ENCODE data around the gene DHX16. TPM values are rescaled to one million over a fixed set of nuclear protein-coding genes. Genes with fewer than 3 reads are reported as not detected.

Gene DHX16
- total and polyA plus RNA-seq, 9 of the 15 experiments (the other 6 are each of a cell fraction or from before 2014, with no cell fraction given): 14.6 to 66.1 (median 47.5) TPM

DNA sequence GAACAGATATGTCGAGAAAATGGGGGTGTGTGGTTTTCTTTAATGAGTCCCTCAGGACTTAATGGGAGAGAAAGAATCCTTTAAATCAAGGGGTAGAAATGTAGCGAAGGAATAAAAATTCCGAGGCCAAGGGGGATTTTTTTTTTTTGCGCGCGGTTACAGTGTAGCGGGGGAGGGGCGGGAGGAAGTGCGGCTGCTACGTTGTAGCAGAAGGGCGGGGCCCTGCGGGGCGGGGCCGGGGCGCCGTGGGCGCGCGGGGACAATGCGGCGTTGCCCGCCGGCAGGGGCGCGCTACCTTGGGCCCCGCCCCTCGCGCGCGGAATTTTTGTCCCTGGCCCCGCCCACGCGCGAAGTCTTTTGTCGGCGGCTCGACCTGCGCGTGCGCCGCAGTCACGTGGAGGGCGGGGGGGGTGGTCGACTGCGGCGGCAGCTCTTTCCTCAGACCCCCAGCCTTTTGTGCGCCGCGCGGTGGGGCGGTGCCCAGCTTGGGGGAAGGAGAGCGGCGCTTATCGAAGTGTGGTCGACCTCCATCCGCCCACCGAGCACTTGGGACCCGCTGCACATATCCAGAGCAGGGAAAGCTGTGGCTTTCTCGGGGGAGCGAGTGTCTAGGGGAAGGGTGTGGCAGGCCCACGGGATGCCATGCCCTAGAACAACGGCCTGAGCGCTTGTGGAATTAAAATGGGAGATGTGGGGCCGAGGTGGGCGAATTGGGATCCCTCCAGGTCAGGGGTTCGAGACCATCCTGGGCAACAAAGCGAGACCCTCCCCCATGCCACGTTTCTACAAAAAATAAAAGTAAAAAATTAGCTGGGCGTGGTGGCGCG, 48.6 kb upstream of the DHX16 start (continued):
- TF ChIP-seq, protein P1, sequence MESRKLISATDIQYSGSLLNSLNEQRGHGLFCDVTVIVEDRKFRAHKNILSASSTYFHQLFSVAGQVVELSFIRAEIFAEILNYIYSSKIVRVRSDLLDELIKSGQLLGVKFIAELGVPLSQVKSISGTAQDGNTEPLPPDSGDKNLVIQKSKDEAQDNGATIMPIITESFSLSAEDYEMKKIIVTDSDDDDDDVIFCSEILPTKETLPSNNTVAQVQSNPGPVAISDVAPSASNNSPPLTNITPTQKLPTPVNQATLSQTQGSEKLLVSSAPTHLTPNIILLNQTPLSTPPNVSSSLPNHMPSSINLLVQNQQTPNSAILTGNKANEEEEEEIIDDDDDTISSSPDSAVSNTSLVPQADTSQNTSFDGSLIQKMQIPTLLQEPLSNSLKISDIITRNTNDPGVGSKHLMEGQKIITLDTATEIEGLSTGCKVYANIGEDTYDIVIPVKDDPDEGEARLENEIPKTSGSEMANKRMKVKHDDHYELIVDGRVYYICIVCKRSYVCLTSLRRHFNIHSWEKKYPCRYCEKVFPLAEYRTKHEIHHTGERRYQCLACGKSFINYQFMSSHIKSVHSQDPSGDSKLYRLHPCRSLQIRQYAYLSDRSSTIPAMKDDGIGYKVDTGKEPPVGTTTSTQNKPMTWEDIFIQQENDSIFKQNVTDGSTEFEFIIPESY (CRISPR knock-in tag; IDR thresholded peaks at IDR 0.05): no peak
- TF ChIP-seq SRSF1 (IDR thresholded peaks at IDR 0.05; ENCODE audit: low read depth, low read length) (no peak), NRF1 (conservative IDR thresholded peaks at IDR 0.05 in 1 of 2, IDR thresholded peaks at IDR 0.05 in 1 of 2) (peak; percentile 95), SPI1 (IDR thresholded peaks at IDR 0.05; ENCODE audit: borderline replicate concordance, low read depth, low read length) (peak; percentile 90), POLR2AphosphoS2 (IDR thresholded peaks at IDR 0.05; ENCODE audit: low read length) (peak; percentile 96), MTF1 (CRISPR knock-in tag; IDR thresholded peaks at IDR 0.05; ENCODE audit: borderline replicate concordance) (no peak), CBFA2T3 (IDR thresholded peaks at IDR 0.05) (no peak), ZNF12 (CRISPR knock-in tag; IDR thresholded peaks at IDR 0.05) (no peak), TAF9B (IDR thresholded peaks at IDR 0.05; ENCODE audit: partially characterized antibody) (no peak), RHOXF2B (CRISPR knock-in tag; conservative IDR thresholded peaks at IDR 0.05) (0 out of 2 replicates have a peak, but pooled peaks have one; percentile 65), SAP30 (IDR thresholded peaks at IDR 0.05; ENCODE audit: borderline replicate concordance, insufficient read depth, low read depth, low read length, poor library complexity, severe bottlenecking) (peak; percentile 94), ZNF143 (CRISPR knock-in tag; IDR thresholded peaks at IDR 0.05) (peak; percentile 13; the same call in 1 of the 2 replicates), TCF7 (IDR thresholded peaks at IDR 0.05; ENCODE audit: borderline replicate concordance) (peak; percentile 19; the same call in 1 of the 2 replicates), ZNF644 (tag; IDR thresholded peaks at IDR 0.05; ENCODE audit: low read depth) (no peak), RNF2 (IDR thresholded peaks at IDR 0.05) (no peak; the same call in 1 of the 2 replicates)
- TF ChIP-seq, protein P2, sequence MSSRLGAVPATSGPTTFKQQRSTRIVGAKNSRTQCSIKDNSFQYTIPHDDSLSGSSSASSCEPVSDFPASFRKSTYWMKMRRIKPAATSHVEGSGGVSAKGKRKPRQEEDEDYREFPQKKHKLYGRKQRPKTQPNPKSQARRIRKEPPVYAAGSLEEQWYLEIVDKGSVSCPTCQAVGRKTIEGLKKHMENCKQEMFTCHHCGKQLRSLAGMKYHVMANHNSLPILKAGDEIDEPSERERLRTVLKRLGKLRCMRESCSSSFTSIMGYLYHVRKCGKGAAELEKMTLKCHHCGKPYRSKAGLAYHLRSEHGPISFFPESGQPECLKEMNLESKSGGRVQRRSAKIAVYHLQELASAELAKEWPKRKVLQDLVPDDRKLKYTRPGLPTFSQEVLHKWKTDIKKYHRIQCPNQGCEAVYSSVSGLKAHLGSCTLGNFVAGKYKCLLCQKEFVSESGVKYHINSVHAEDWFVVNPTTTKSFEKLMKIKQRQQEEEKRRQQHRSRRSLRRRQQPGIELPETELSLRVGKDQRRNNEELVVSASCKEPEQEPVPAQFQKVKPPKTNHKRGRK (tag; IDR thresholded peaks at IDR 0.05): no peak
- TF ChIP-seq, protein P3, sequence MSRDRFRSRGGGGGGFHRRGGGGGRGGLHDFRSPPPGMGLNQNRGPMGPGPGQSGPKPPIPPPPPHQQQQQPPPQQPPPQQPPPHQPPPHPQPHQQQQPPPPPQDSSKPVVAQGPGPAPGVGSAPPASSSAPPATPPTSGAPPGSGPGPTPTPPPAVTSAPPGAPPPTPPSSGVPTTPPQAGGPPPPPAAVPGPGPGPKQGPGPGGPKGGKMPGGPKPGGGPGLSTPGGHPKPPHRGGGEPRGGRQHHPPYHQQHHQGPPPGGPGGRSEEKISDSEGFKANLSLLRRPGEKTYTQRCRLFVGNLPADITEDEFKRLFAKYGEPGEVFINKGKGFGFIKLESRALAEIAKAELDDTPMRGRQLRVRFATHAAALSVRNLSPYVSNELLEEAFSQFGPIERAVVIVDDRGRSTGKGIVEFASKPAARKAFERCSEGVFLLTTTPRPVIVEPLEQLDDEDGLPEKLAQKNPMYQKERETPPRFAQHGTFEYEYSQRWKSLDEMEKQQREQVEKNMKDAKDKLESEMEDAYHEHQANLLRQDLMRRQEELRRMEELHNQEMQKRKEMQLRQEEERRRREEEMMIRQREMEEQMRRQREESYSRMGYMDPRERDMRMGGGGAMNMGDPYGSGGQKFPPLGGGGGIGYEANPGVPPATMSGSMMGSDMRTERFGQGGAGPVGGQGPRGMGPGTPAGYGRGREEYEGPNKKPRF (IDR thresholded peaks at IDR 0.05; ENCODE audit: low read depth, low read length): no peak
- TF ChIP-seq, protein P4, sequence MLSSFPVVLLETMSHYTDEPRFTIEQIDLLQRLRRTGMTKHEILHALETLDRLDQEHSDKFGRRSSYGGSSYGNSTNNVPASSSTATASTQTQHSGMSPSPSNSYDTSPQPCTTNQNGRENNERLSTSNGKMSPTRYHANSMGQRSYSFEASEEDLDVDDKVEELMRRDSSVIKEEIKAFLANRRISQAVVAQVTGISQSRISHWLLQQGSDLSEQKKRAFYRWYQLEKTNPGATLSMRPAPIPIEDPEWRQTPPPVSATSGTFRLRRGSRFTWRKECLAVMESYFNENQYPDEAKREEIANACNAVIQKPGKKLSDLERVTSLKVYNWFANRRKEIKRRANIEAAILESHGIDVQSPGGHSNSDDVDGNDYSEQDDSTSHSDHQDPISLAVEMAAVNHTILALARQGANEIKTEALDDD (IDR thresholded peaks at IDR 0.05): no peak
- TF ChIP-seq, protein P5, sequence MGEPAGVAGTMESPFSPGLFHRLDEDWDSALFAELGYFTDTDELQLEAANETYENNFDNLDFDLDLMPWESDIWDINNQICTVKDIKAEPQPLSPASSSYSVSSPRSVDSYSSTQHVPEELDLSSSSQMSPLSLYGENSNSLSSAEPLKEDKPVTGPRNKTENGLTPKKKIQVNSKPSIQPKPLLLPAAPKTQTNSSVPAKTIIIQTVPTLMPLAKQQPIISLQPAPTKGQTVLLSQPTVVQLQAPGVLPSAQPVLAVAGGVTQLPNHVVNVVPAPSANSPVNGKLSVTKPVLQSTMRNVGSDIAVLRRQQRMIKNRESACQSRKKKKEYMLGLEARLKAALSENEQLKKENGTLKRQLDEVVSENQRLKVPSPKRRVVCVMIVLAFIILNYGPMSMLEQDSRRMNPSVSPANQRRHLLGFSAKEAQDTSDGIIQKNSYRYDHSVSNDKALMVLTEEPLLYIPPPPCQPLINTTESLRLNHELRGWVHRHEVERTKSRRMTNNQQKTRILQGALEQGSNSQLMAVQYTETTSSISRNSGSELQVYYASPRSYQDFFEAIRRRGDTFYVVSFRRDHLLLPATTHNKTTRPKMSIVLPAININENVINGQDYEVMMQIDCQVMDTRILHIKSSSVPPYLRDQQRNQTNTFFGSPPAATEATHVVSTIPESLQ (CRISPR knock-in tag; IDR thresholded peaks at IDR 0.05): peak; percentile 74; the same call in 1 of the 2 replicates

All from K562 (cell line).